B cell (primary cell): ENCODE measurements around the gene LMBRD1. TPM values are rescaled to one million over a fixed set of nuclear protein-coding genes. Genes with fewer than 3 reads are reported as not detected.

ENCODE experiments used
- ATAC-seq: fragments of 200-7000 bp; cut with Tn5 transposase; one replicate; pipeline ENCODE4 v1.10.0; 2021; ENCODE audit warnings: low read depth, mild to moderate bottlenecking, moderate number of reproducible peaks, moderate library complexity
- CTCF ChIA-PET: fragments of 350-600 bp; sonication (Branson Sonifier 250); formaldehyde crosslinking; loops from one replicate; lab custom pipeline; 2021; ENCODE audit warnings: antibody characterized with exemption, inconsistent platforms; lab: Charles Lee
- POLR2A ChIA-PET: fragments of 350-600 bp; sonication (Branson Sonifier 250); formaldehyde crosslinking; loops from one replicate; lab custom pipeline; 2021; ENCODE audit warnings: antibody characterized with exemption; lab: Charles Lee
- DNase-seq: peaks from one replicate; pipeline ENCODE4 v3.0.0; 2013
- H2AFZ ChIP-seq: 2 replicates; pipeline ENCODE4 v1.6.1; 2012; ENCODE audit warnings: mild to moderate bottlenecking, low read depth, low read length; ENCODE audit not compliant: insufficient read depth, poor library complexity, severe bottlenecking
- H3K27ac ChIP-seq, 2 donors: 1 replicate in 1 of 2; 2 replicates in 1 of 2; pipeline ENCODE4 v1.5.1; 2012 to 2013; ENCODE audit warnings: low read length in 2 of 2, mild to moderate bottlenecking in 2 of 2, moderate library complexity in 1 of 2
- H3K27me3 ChIP-seq, 4 experiments: fragments of 200-600 bp in 1 of 4; sonication (generic) in 1 of 4; replicated peaks in 1 of 4; 1 replicate in 2 of 4; 2 replicates in 2 of 4; pipeline versions ENCODE4 v1.6.1 to v1.7.0; 2013 to 2016; ENCODE audit warnings: low read length in 3 of 4, mild to moderate bottlenecking in 2 of 4, mixed read lengths in 1 of 4, moderate library complexity in 1 of 4; ENCODE audit not compliant: insufficient read depth in 4 of 4, control insufficient read depth in 3 of 4; ENCODE audit errors: control extremely low read depth in 1 of 4
- H3K36me3 ChIP-seq, 2 experiments: replicated peaks in 1 of 2; 1 replicate in 1 of 2; 2 replicates in 1 of 2; pipeline versions ENCODE4 v1.6.1 to v1.7.1; 2013; ENCODE audit warnings: low read length in 1 of 2; ENCODE audit not compliant: insufficient read depth in 2 of 2, control insufficient read depth in 1 of 2; ENCODE audit errors: control extremely low read depth in 1 of 2, extremely low read depth in 1 of 2
- H3K4me1 ChIP-seq, 2 donors: fragments of 200-600 bp in 1 of 2; sonication (generic) in 1 of 2; 1 replicate in 1 of 2; 2 replicates in 1 of 2; pipeline versions ENCODE4 v1.5.1 to v1.6.1; 2013 to 2017; ENCODE audit warnings: low read length in 2 of 2; ENCODE audit not compliant: control insufficient read depth in 2 of 2, insufficient read depth in 2 of 2
- H3K4me2 ChIP-seq: replicated peaks from 2 replicates; pipeline ENCODE3; 2012; ENCODE audit warnings: mild to moderate bottlenecking, low read depth, low read length; ENCODE audit not compliant: poor library complexity, severe bottlenecking
- H3K4me3 ChIP-seq, 5 experiments: fragments of 200-600 bp in 1 of 5; sonication (generic) in 1 of 5; 1 replicate in 3 of 5; 2 replicates in 2 of 5; pipeline versions ENCODE4 v1.5.1 to v1.7.0; 2011 to 2016; ENCODE audit warnings: low read length in 4 of 5, mild to moderate bottlenecking in 4 of 5, low read depth in 2 of 5, control low read depth in 1 of 5, moderate library complexity in 1 of 5; ENCODE audit not compliant: insufficient read depth in 1 of 5; ENCODE audit errors: control extremely low read depth in 1 of 5, extremely low read depth in 1 of 5
- H3K79me2 ChIP-seq: fragments of 200-600 bp; sonication (generic); one replicate; pipeline ENCODE4 v1.6.0; 2016; ENCODE audit warnings: low read length; ENCODE audit not compliant: control insufficient read depth, insufficient read depth
- H3K9ac ChIP-seq: fragments of 200-600 bp; sonication (generic); 2 replicates; pipeline ENCODE4 v1.6.1; 2017; ENCODE audit warnings: mild to moderate bottlenecking, low read length, moderate library complexity
- H3K9me3 ChIP-seq, 3 donors: one replicate each; pipeline versions ENCODE4 v1.6.1 to v1.7.1; 2013; ENCODE audit warnings: low read length in 2 of 3; ENCODE audit not compliant: control insufficient read depth in 2 of 3, insufficient read depth in 1 of 3; ENCODE audit errors: control extremely low read depth in 1 of 3
- H4K20me1 ChIP-seq: 2 replicates; pipeline ENCODE4 v1.6.0; 2012; ENCODE audit warnings: mild to moderate bottlenecking, low read length; ENCODE audit not compliant: insufficient read depth, control insufficient read depth, poor library complexity, severe bottlenecking
- H3K27ac Mint-ChIP-seq: one replicate; pipeline ENCODE4 v1.8.0; 2021; ENCODE audit warnings: mixed read lengths
- H3K27me3 Mint-ChIP-seq: one replicate; pipeline ENCODE4 v1.8.0; 2021; ENCODE audit warnings: mixed read lengths
- H3K4me1 Mint-ChIP-seq: one replicate; pipeline ENCODE4 v1.8.0; 2021; ENCODE audit warnings: mixed read lengths
- H3K4me3 Mint-ChIP-seq: one replicate; pipeline ENCODE4 v1.8.0; 2021; ENCODE audit warnings: mixed read lengths
- H3K9me3 Mint-ChIP-seq: one replicate; pipeline ENCODE4 v1.8.0; 2022; ENCODE audit warnings: mixed read lengths; ENCODE audit not compliant: insufficient read depth
- EZH2 ChIP-seq: IDR thresholded peaks from 2 replicates; pipeline ENCODE4 v1.6.1; 2012; ENCODE audit warnings: borderline replicate concordance, low read depth, mild to moderate bottlenecking, moderate library complexity, low read length; ENCODE audit not compliant: insufficient read depth, poor library complexity, severe bottlenecking
- WGBS: methylation state at CpG from one replicate; pipeline ENCODE4 v1.1.5; 2013; ENCODE audit warnings: missing lambda C conversion rate; ENCODE audit not compliant: insufficient coverage; 5-methylcytosine and 5-hydroxymethylcytosine counted together
- intact Hi-C: fragments of 100-400 bp; cut with micrococcal nuclease; formaldehyde crosslinking; loops from one replicate; pipeline ENCODE4 v1.10.0; 2022
- polyA plus RNA-seq: library from polyadenylated mRNA; depleted of rRNA; stranded (reverse); fragments of >200 nt; gene quantifications from 2 replicates; pipeline ENCODE4 v1.2.3, GENCODE V29; 2012
- total RNA-seq, 2 donors: library from RNA; stranded (reverse); fragments of 120-200 nt in 1 of 2; gene quantifications; 1 replicate in 1 of 2; 2 replicates in 1 of 2; pipeline versions ENCODE4 v1.2.3 to v1.2.4, GENCODE V29; 2013 to 2022
- TF ChIP-seq, protein P1 (sequence below): fragments of 200-600 bp; IDR thresholded peaks from one replicate; pipeline ENCODE4 v1.8.0; 2022; ENCODE audit warnings: antibody characterized with exemption, mild to moderate bottlenecking

LMBRD1 gene
- total and polyA plus RNA-seq, 2 donors (not counting 1 experiment from before 2014, with no cell fraction given) = 33.7 to 99.0 TPM

DNA sequence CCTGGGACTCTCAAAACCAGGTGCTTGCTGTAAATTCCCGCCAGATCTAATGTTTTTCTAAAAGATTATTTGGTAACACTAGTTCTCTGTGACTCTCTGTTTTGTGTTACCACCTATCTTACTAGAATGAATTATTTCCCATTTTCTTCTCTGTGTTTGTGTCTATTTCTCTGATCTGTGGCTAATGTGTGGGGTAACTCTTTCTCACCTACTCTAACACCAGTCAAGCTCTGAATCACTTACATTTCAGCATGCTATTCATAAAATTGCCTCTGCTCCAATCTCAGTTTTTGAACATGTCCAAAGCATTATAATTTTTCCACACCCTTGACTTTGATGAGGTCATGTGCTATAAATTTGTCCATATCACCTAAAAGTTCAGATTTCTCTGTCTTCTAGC, 46.4 kb upstream of the LMBRD1 start:
- ChIA-PET POLR2A (no interaction called here), CTCF (interaction anchor here (0.7 kb wide), 1 partner anchor 262 kb away, joined by 3 read pairs; no protein-coding TSS in a partner anchor)
- Histone ChIP-seq H3K27me3 (no peaks in the 10 kb centered on the region), H2AFZ (no peak overlapping the region), H3K4me3 (no peak overlapping the region), H3K4me2 (no peak overlapping the region), H3K36me3 (no peaks in the 10 kb centered on the region), H3K9me3 (no peaks in the 10 kb centered on the region), H3K4me1 (peaks cover 7 to 16% of the 10 kb centered on the region in 2 donors), H3K9ac (no peak overlapping the region), H4K20me1 (no peaks in the 10 kb centered on the region), H3K27ac (no peak overlapping the region), H3K79me2 (peaks cover 3% of the 10 kb centered on the region)
- intact Hi-C loops = no loop called here
- ATAC-seq (no peak), DNase-seq (no peak)
- TF ChIP-seq, protein P1, sequence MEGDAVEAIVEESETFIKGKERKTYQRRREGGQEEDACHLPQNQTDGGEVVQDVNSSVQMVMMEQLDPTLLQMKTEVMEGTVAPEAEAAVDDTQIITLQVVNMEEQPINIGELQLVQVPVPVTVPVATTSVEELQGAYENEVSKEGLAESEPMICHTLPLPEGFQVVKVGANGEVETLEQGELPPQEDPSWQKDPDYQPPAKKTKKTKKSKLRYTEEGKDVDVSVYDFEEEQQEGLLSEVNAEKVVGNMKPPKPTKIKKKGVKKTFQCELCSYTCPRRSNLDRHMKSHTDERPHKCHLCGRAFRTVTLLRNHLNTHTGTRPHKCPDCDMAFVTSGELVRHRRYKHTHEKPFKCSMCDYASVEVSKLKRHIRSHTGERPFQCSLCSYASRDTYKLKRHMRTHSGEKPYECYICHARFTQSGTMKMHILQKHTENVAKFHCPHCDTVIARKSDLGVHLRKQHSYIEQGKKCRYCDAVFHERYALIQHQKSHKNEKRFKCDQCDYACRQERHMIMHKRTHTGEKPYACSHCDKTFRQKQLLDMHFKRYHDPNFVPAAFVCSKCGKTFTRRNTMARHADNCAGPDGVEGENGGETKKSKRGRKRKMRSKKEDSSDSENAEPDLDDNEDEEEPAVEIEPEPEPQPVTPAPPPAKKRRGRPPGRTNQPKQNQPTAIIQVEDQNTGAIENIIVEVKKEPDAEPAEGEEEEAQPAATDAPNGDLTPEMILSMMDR = no peak
- no peak for TF ChIP-seq EZH2
- Mint-ChIP-seq H3K27ac (no peak overlapping the region), H3K4me1 (peaks cover 27% of the 10 kb centered on the region), H3K27me3 (no peaks in the 10 kb centered on the region), H3K4me3 (no peak overlapping the region), H3K9me3 (no peaks in the 10 kb centered on the region)
- no CpG with 5 or more reads among the region's 1 CpG for WGBS

- Histone ChIP-seq H4K20me1 (no peaks in the 10 kb centered on the region), H3K9ac (no peak overlapping the region), H3K9me3 (no peaks in the 10 kb centered on the region), H3K4me1 (peaks cover 12 to 24% of the 10 kb centered on the region in 2 donors), H3K4me2 (peak overlapping the region; percentile 7), H2AFZ (no peak overlapping the region), H3K27me3 (no peaks in the 10 kb centered on the region), H3K4me3 (no peak overlapping the region), H3K27ac (no peak overlapping the region), H3K36me3 (no peaks in the 10 kb centered on the region), H3K79me2 (no peaks in the 10 kb centered on the region)
- DNase-seq = no peak
- Mint-ChIP-seq H3K4me3 (no peak overlapping the region), H3K27me3 (no peaks in the 10 kb centered on the region), H3K4me1 (peaks cover 34% of the 10 kb centered on the region), H3K9me3 (no peaks in the 10 kb centered on the region), H3K27ac (no peak overlapping the region)
- TF ChIP-seq EZH2 = no peak
- TF ChIP-seq, protein P1 = no peak
- POLR2A ChIA-PET = interaction anchor here (1.6 kb wide), 1 partner anchor 45 kb away, joined by 3 read pairs; the partner anchor contains the start of gene LMBRD1
- CTCF ChIA-PET = interaction anchor here (1.0 to 2.0 kb wide), 5 partner anchors 19 to 266 kb away, joined by 3 to 5 read pairs (median 4); no protein-coding TSS in a partner anchor
- WGBS = 0% methylated on average over 1 of the region's 1 CpG
- no peak for ATAC-seq
- intact Hi-C loops = no loop called here
Observed at GRCh38 chr6:69841862-69842261, 45.1 kb upstream of the LMBRD1 start.
